ENCODE data around the gene SF3A1.

Gene SF3A1

GRCh38 chr22:30286813-30287647, 69.7 kb downstream of the SF3A1 start:
- DNase-seq (ENCODE audit: low spot score): peak; percentile 61

DNA sequence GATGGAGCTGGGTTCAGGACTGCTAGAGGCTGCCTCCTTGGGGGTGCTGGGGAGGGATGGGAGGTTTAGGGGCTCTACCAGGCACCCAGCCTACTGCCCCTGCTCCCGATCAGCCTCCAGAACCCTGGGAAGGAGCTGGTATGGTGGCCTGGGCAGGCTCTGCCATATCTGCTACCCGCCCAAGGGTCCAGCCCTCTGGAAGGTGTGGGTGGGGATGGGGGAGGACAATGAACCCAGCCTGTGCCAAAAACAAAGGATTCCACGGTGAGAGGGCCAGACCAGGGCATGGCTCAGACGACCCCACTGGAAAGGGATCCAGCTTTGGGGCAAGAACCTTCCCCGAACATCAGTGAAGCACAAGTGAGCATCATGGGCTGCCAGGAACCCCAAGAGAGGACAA, 70.4 kb downstream of the SF3A1 start:
- DNase-seq (ENCODE audit: low spot score): no peak

DNA sequence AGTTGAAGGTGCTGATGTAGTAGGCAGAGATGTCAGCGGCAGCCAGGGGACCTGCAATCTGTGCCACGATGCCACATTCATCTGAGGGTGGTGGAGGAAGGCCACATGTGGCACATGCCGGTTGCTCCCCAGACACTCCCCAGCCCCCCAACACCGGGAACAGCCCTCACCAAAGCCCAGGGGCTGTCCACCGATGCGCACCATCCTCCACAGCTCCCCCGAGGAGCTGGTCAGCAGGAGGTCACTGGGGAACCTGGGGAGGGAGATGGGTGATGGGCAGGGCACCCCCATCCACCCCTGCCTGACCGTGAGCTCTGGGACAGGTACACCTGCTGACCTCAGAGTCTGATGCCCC, 70.9 kb downstream of the SF3A1 start:
- no peak for DNase-seq (ENCODE audit: low spot score)

DNA sequence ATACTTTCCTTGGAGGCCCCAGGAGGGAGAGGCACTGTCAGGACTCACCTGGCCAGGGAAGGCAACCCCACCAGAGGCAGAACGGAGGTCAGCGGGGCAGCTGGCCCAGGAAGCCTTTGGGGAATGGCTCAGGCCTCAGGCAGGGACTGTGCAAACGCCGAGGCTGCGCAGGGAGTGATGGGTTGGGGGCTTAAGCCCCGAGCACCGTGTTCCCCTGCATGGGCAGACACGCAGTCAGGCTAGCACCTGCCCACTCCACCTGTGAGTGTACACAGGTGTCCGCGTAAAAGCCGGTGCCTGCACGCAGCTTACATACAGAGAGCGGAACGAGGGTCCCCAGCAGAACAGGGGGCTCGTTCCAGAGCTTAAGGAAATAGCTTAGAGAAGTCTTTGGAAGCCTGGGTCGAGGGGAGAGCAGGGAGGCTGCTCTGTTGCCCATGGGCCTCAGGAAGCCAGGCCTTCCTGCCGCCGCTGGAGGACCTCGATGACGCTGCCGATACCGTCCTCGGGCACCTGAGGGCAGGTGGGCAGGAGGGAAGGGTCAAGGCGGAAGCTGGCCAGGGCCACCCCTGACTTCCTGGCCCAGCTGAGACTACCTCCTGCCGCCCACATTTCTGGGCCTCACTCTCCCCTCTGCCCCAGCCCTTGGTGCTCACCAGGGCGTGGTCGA, 71.4 kb downstream of the SF3A1 start:
- no peak for DNase-seq (ENCODE audit: low spot score)

- DNase-seq (ENCODE audit: low spot score): no peak
Measured at GRCh38 chr22:30284666-30285065, 72.0 kb downstream of the SF3A1 start.

- no peak for DNase-seq (ENCODE audit: low spot score)
Measured at GRCh38 chr22:30284172-30284571, 72.5 kb downstream of the SF3A1 start.

- DNase-seq (ENCODE audit: low spot score): no peak
Measured at GRCh38 chr22:30283342-30283741, 73.4 kb downstream of the SF3A1 start.

GRCh38 chr22:30282616-30283046, 74.1 kb downstream of the SF3A1 start:
- no peak for DNase-seq (ENCODE audit: low spot score)

All from hepatic stellate cell (primary cell).